Ramos (cell line): ENCODE data around the gene GSK3B.
"Not testable (repeated sequence)": the region's sequence is repeated elsewhere in the genome, so short reads cannot be mapped to it uniquely, and the experiment has no call there.

Experiments
- in situ Hi-C: fragments of 300-500 bp; cut with MboI; formaldehyde crosslinking; loops from one replicate; pipeline ENCODE4 v1.14.3; 2022; ENCODE audit warnings: low sequenced_read_pairs; ENCODE audit not compliant: unreplicated experiment

Gene GSK3B

DNA sequence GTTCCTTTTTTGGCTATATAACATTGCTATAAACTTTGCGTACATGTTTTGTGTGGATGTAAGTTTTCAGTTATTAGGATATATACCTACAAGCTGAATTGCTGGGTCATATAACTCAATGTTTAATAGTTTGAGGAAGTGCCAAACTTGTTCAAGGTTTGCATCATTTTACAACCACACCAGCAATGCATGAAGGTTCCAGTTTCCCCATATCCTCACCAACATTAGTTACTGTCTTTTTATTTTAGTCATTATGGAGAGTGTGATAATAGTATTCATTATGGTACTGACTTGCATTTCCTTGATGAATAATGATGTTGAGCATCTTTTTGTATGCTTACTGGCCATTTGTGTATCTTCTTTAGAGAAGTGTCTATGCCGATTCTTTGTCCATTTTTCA lies 200.1 kb downstream of the GSK3B start:
- in situ Hi-C loops: no loop called here

DNA sequence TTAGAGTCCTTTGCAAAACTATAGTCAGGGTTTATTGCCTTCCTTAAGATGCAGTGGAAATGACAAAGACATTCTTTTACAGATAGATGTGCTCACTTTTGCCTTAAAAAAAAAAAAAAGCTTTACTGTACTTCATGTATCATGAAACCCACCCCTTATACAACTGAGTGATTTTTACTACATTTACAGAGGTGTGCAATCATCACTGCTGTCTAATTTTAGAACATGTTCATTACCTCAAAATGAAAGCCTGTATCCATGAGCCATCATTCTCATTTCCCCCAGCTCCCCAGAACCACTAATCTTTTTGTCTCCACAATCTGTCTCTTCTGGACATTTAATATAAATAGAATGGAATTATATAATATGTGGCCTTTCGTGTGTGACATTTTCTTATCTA lies 200.5 kb downstream of the GSK3B start:
- in situ Hi-C loops: no loop called here

DNA sequence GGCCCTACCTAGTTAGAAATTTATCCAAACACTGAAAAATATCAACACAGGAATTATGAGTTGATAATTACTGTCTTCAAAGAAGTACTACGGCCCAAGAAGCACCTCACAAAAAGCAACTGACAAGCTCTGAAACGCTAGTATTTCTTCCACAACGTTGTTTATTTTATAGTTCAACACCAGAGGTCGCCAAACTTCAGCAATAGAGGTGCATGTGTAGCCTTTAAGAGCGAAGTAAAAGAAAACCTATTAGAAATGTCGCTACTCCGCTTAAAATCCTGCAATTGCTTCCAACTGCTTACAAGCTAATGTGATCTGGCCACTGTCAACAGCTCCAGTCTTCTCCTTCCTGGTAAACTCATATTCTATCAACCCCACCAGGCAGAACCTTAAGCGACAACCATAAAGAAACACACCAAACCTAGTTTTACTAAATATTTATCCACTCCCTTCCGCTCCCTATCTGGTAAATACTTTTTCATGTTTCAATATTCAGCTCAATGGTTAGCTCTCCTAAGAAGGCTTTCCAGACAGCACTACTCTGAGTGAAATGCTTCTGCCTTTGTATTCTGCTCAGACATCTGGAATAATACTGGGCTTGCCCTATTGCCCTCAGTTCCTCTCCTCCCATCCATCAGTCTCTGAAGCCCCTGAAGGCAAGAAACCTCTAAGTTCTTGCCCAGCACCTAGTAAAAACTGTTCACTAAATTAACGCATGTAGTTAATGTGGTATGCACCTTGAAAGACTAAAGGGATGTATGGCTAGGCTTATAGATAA lies 202.1 kb downstream of the GSK3B start:
- in situ Hi-C loops: no loop called here

DNA sequence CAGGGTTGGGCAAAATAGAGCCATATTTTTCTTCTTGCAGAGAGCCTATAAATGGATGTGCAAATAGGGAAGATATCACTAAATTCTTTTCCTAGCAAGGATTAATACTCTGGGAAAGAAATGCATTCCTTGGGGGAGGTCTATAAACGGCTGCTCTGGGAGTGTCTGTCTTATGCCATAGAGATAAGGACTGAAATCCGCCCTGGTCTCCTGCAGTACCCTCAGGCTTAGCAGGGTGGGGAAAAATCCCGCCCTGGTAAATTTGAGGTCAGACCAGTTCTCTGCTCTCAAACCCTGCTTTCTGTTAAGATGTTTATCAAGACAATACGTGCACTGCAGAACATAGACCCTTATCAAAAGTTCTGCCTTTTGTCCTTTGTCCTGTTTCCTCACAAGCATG lies 205.6 kb downstream of the GSK3B start:
- in situ Hi-C loops: not testable (repeated sequence)

DNA sequence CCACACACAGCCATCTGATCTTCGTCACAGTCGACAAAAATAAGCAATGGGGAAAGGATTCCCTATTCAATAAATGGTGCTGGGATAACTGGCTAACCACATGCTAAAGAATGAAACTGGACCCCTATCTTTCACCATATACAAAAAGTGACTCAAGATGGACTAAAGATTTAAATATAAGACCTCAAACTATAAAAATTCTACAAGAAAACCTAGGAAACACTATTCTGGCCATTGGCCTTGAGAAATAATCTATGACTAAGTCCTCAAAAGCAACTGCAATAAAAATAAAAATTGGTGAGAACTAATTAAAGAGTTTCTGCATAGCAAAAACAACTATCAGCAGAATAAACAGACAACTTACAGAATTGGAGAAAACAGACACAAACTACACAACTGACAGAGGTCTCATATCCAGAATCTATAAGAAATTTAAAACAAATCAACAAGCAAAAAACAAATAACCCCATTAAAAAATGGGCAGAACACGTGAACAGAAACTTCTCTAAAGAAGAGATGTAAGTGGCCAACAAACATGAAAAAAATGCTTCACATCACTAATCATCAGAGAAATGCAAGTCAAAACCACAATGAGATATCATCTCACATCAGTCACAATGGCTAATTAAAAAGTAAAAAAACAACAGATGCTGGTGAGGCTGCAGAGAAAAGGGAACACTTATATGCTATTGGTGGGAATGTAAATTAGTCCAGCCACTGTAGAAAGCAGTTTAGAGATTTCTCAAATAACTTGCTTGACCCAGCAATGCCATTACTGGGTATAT lies 208.3 kb downstream of the GSK3B start:
- in situ Hi-C loops: no loop called here

DNA sequence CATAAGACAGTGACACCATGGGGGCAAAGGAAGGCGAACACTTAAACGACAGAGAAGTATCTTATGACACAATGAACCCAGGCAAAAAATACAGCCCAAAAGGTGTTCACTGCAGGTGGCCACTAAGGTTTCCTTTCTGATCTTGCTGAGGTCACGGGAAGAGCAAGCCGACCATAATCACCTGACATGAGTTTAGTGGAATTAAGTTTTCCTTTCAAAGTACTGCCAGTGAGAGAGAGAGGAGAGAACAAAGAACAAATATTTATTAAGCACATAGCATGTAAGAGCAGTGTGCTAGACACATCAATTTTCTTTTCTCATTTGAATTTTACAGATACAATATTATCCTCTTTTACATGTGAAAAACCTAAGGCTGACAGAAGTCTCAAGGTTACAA lies 210.1 kb downstream of the GSK3B start:
- in situ Hi-C loops: no loop called here

DNA sequence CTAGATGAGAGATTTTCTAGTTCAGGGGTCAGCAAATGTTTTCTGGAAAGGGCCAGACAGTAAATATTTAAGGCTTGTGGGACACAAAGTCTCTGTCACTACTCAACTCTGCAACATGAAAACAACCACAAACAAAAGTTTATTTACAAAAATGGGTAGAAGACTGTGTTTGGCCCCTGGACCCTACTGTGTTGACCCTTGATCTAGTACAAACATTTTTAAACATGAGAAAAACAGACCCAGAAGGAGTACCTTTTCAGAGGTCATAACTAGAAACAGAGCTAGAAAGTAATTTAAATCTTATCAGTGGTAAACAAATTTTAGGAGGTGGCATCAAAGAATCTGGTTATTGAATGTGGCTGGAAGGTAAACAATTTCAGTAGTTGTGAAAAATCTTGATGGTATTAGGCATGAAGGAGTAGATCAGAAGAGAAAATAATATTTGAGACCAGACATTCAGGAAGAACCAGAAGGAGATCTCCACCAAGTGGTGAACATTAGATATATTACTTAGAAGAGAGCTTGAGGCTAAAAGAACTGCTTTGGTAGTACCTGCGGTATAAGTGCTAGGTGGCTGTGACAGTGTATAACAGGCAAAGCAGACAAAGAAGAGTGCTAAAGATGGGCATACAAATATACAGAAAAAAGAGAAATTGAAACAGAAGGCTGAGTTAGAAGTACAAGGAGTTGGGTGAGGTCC lies 210.6 kb downstream of the GSK3B start:
- in situ Hi-C loops: no loop called here

DNA sequence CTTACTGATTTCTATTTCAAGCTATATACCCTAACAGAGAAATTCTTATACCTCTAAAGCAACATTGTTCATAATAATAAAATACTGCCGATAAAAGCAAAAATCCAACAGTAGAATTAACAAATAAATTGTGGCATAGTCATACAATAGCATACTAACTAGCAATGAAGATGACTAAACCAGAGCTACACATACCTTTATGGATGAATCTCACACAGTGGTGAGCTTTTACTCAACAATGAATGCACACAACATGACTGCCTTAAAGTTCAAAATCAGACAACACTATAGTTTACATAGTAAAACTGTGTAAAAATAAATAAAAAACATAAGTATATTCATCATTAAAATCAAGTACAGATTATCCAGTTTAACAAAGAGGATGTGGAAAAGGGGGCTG lies 213.3 kb downstream of the GSK3B start:
- in situ Hi-C loops: no loop called here

DNA sequence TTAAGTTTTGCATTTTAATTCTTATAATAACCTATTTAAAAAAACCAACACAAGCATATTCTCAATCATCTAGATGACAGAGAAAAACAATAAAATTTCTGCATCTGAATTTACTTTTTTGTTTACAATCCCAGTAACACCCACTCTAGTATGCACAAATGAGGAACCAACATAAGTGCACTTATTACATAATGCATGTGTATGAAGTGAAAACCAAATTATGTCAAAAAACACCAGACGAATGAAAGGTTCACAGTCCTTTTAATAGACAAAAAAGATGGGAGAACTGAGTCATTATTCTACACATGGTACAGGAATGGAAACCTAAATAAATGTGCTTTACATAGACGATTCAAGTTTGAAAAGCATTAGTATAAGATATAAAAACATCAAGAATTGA lies 220.6 kb downstream of the GSK3B start:
- in situ Hi-C loops: no loop called here

DNA sequence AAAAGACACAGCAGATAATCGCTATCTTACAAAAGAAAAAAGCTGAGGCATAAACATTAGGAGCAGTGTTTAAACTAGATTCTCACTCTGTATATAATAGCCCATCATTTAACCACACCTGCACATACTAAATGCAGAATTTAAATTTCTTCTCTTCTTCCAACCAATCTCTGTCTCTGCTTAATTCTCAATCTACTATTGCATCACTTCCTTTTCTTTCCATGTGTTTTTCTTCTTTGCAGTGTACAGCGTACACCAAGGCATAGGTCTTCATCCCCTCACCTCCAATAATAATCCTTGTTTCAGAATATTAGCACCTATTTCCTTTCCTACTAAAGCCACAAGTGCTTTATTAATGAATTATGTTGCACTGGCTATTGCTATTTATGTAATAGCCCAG lies 221.5 kb downstream of the GSK3B start:
- in situ Hi-C loops: no loop called here

DNA sequence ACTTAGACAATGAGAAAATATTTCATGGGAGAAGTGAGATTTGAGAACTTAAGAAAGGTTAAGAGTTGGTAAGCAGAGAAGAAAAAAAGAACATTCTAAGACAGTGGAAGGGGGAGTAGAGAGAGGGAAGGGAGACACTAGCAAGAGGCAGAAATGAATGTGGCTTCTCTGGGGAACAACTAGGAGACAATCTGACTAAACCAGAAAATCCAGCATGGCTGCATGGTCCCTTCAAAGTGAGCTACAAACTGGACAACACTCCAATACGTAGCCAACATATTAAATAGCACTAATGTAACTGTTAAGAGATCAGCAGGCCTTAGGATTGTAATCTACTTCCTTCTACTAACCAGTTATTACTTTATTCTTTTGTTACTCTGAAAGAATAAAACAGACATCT lies 222.7 kb downstream of the GSK3B start:
- in situ Hi-C loops: no loop called here

DNA sequence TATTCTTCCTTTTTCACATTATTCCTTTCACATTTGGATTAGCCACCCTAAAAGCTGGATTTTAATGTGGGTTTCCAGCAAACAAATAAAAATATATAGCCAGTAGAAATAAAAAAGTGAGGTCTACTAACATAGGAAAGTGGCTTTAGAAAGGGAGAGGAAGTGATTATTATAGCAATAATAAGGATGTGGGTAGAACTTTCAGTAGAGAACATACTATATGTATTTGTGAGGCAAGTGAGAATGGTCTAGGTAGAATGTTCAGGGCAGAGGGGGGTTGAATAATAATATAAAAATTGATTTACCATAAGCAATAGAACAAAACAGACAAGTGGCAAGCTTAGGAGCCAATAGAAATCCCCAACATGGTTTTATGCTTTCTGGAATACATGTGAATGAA lies 223.7 kb downstream of the GSK3B start:
- in situ Hi-C loops: no loop called here

DNA sequence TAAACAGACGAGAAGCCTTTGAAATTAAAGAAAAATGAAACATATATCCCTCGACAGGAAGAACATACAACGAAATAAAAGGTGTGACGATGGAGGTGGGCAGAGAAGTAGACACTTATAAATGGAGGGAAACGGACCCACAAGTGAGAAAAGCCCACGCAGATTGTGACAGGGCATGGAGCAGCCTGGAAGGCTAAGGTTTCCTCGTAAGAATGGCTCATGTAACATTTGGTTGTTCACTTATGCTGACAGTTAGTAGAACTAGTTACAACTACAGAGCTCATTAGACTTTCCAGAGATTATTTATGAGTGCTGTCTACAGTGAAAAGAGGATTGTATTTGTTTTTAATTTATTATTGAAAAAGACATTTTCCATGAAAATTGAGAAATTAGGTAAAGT lies 229.8 kb downstream of the GSK3B start:
- in situ Hi-C loops: no loop called here

DNA sequence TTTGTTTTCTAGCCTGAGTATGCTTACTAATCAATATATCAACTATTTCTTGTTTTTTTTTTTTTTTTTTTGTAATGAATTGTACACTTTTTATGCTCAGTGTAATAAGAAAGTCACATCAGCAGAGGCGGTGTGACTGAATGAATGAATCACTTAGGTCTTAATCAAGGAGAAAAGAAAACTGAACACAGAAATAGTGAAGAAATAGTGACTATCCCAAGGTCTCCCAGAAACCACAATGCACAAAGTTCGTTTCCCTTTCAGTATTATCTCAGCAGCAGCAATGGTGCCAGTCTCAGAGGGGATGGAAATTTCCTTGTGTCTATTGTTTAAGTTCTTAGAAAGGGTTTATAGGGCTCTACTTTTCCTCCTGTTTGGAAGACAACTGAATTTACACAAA lies 231.6 kb downstream of the GSK3B start:
- in situ Hi-C loops: no loop called here

DNA sequence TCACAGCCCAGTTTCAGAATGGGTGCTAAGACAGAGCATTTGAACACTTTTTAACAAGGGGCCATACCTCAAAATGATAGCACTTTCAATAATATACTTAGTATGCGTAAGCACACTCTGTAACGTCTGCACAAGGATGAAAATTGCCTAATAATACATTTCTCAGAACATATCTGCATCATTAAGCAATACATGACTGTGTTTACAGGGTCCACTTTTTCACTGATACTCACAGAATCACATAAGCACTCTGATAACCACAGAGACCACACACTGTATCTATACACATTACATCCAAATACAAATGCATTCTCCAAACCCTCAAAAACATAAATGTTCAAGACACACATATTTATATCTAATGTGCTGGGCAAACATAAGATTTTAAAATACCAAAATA lies 232.6 kb downstream of the GSK3B start:
- in situ Hi-C loops: no loop called here

DNA sequence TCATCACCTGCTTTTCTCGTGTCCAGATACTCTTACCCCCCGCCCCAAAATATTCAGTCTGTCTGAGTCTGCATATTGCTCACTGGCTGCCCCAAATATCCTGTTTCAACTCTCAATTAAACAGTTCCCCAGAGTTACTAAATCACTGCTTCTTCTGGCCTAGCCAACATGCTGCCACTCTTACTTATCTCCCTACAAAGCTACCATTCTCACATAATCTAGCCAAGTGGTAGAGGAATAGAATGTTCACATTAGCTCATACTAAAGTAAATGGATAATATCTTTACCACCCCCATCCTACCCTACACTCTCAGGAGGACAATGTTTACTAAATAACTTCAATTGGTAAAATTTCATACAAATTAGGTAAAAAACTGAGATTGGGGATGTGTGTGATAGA lies 234.5 kb downstream of the GSK3B start:
- in situ Hi-C loops: no loop called here

DNA sequence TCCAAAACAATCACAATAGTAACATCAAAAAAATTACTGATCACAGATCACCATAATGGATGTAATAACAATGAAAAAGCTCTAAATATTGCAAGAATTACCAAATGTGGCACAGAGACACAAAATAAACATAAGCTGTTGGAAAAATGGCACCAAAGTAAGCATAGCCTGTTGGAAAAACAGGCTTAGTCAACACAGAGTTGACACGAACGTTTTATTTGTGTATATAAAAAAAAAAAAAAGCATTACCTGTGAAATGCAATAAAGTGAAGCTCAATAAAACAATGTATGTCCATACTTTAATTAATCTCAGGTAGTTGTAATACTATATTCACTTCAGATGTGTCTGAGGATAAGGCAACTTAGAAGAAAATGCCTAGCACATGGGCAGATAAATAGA lies 235.3 kb downstream of the GSK3B start:
- in situ Hi-C loops: no loop called here

DNA sequence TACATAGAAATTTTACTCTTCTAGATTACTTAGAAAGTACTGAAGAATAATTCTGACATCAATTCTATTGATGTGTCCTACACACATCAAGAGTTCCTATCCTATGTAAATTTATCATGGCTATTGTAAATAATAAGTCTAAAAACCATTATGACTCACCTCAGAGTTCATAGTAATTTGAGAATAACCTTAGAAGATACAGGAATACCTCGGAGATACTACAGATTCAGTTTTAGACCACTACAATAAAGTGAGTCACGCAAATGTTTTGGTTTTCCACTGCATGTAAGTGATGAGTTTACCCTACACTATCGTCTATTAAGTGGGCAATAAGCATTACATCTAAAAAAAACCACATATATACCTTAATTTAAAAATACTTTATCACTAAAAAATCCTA lies 237.6 kb downstream of the GSK3B start:
- in situ Hi-C loops: no loop called here

DNA sequence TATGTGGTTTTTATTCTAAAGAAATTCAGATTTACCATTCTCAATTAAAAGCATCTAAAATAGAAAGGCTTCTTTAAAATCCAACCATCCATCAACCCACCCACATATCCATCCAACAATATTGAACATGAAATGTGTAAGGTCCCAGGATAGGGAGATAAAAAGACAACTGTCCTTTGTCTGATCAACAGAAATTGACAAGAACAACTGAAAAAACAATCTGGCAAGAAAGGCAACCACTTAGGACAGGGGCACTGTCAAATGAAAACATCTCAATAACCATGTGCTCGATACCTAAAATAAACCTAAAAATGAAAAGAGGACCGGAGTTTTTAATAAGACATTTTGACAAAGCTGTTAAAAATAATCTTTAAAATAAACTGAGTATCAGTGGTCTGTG lies 245.1 kb downstream of the GSK3B start:
- in situ Hi-C loops: no loop called here

DNA sequence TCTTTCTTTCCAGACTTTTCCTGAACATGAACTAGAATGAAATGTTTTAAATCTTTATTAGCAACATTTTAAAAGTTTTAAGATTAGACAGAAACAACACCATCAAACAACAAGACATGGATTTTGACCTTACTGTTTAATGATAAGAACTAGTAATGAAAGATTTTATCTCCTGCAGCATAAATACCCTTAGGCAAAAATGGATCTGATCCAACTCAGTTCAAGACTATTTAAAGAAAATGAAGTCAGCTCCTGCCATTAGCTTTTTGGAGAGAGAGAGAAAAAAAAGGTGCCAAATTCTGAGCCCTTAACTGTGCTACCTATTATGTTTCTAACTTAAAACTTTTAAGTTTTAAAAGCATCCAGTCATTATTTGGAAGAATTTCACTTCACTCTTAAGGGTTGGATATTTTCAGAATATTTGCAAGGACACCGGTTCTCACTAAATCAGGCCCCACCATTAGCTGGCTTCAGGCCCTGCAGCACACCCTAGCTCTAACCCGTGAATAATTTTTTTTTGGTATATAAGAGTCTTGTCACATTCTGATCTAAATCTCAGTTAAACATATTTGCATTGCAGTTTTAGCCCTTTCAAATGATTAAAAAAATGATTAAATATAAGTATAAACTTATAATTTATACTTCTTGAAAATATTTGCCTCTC lies 252.3 kb downstream of the GSK3B start:
- in situ Hi-C loops: no loop called here

DNA sequence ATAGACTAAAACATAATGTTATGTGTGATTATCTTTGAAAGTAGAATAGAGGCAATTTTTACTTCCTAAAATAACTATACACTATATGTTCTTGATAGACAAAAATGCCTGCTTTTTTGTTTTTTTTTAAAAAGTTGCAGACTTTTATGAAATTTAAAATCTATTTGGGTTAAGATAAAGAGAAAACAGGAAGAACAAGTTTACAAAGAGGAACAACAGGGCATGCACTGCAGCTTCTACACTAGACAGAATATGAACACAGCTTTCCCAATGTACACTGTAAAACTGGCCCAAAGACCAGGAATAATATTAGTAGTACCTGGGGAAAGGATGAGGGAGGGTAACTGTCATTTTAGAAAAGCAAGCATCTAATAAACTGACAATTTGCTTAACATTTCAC lies 258.7 kb downstream of the GSK3B start:
- in situ Hi-C loops: no loop called here
